Superior temporal gyrus (tissue), 1 donor: ENCODE results near the gene SLC6A19.

ENCODE experiments used
- DNase-seq: peaks from one replicate; pipeline ENCODE4 v3.0.0-alpha.2; 2016; ENCODE audit errors: extremely low spot score

Gene SLC6A19

GRCh38 chr5:1209896-1210776 lies 8.7 kb downstream of the SLC6A19 start:
- no peak for DNase-seq

GRCh38 chr5:1210832-1211251 lies 9.4 kb downstream of the SLC6A19 start:
- DNase-seq = no peak

GRCh38 chr5:1211701-1212100 lies 10.3 kb downstream of the SLC6A19 start:
- DNase-seq = no peak

GRCh38 chr5:1212271-1212670 lies 10.9 kb downstream of the SLC6A19 start:
- no peak for DNase-seq

GRCh38 chr5:1212881-1213280 lies 11.5 kb downstream of the SLC6A19 start:
- no peak for DNase-seq

- no peak for DNase-seq
These were observed 12.2 kb downstream of the SLC6A19 start for GRCh38 chr5:1213508-1214162.

- DNase-seq = no peak
These were observed 13.0 kb downstream of the SLC6A19 start for GRCh38 chr5:1214163-1214935.

GRCh38 chr5:1214936-1215220 lies 13.5 kb downstream of the SLC6A19 start:
- no peak for DNase-seq

GRCh38 chr5:1215320-1216096 lies 14.1 kb downstream of the SLC6A19 start:
- DNase-seq = no peak

GRCh38 chr5:1216211-1216917 lies 15.0 kb downstream of the SLC6A19 start:
- DNase-seq = no peak

GRCh38 chr5:1216918-1217295 lies 15.5 kb downstream of the SLC6A19 start:
- DNase-seq = no peak

- no peak for DNase-seq
These were observed 16.3 kb downstream of the SLC6A19 start for GRCh38 chr5:1217596-1218206.

- no peak for DNase-seq
These were observed 17.1 kb downstream of the SLC6A19 start for GRCh38 chr5:1218351-1219080.

- no peak for DNase-seq
These were observed 17.8 kb downstream of the SLC6A19 start for GRCh38 chr5:1219098-1219767.

GRCh38 chr5:1219768-1220100 lies 18.3 kb downstream of the SLC6A19 start:
- DNase-seq = no peak

- DNase-seq = no peak
These were observed 19.0 kb downstream of the SLC6A19 start for GRCh38 chr5:1220351-1220750.

- no peak for DNase-seq
These were observed 19.4 kb downstream of the SLC6A19 start for GRCh38 chr5:1220831-1221230.

GRCh38 chr5:1221721-1222120 lies 20.3 kb downstream of the SLC6A19 start:
- no peak for DNase-seq

- DNase-seq = no peak
These were observed 20.8 kb downstream of the SLC6A19 start for GRCh38 chr5:1222147-1222546.
